Retinal pigment epithelial cell (primary cell): ENCODE measurements around the gene LRTM2.

Experiments used
- DNase-seq: peaks from one replicate; pipeline ENCODE4 v3.0.0-alpha.2; 2010; ENCODE audit warnings: low read depth
- H3K4me3 ChIP-seq: 2 replicates; pipeline ENCODE4 v1.5.1; 2011; ENCODE audit warnings: mild to moderate bottlenecking, low read length, control low read depth, moderate library complexity
- TF ChIP-seq, protein P1 (sequence below): conservative IDR thresholded peaks from 2 replicates; pipeline ENCODE4 v1.5.1; 2011; ENCODE audit warnings: low read depth, low read length, control low read depth, inconsistent platforms

LRTM2 gene

DNA sequence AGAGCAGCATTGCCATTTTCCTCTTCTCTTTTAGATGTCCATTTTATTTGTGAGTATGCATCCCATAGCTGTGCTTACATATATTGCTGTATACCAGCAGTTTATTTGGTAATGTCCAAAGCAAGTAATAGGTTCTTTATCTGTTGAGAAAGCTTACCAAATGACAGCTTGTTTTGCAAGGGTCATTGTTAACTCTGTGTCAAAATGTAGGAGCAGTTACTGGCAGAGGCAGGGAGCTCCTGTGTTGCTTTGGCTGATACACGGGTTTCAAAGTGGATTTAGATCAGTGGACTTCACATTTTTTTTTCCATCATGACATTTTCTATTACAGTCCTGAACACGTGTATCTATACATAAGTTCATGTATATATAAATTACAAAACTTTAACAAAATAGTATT lies 38.1 kb upstream of the LRTM2 start:
- no peak for DNase-seq
- TF ChIP-seq, protein P1, sequence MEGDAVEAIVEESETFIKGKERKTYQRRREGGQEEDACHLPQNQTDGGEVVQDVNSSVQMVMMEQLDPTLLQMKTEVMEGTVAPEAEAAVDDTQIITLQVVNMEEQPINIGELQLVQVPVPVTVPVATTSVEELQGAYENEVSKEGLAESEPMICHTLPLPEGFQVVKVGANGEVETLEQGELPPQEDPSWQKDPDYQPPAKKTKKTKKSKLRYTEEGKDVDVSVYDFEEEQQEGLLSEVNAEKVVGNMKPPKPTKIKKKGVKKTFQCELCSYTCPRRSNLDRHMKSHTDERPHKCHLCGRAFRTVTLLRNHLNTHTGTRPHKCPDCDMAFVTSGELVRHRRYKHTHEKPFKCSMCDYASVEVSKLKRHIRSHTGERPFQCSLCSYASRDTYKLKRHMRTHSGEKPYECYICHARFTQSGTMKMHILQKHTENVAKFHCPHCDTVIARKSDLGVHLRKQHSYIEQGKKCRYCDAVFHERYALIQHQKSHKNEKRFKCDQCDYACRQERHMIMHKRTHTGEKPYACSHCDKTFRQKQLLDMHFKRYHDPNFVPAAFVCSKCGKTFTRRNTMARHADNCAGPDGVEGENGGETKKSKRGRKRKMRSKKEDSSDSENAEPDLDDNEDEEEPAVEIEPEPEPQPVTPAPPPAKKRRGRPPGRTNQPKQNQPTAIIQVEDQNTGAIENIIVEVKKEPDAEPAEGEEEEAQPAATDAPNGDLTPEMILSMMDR, result no peak
- H3K4me3 ChIP-seq, result no peak overlapping the region

DNA sequence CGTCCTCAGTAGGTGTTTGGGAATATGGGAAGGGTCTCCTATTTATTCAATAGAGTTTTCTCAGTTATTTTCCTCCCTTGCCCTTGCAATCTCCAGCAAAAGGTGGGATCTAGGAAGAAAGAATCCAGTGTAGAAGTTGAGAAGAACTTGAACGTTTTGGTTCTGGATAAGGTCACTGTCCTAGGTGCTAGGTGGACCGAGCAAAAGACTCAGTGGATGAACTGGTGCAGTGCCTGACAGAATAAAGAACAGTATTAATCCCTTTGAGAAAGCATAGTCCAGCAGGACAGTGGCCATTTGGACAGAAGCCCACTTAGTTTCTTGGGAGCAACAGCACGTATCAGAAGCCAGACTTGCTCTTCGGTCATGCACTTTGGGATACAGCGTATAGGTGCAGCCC lies 32.7 kb upstream of the LRTM2 start:
- DNase-seq, result no peak
- TF ChIP-seq, protein P1, result no peak
- H3K4me3 ChIP-seq, result no peak overlapping the region

DNA sequence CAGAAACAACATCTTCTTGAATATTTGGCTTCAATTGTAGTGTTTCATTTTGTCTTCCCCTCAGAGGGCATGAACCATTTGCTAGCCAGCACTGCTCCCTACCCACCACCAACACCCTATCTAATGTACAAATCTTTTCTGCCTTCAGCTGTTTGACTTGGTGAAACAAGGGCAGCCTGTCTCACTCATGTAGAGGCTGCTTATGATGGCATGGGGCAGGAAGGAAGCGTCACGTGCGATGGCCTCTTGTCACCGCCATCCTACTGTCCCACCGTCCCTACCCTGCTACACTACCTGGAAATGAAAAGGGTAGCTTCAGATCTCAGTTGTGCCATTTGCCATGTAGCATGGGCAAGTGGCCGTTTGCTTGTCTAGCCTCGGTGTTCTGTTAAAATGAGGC lies 29.9 kb upstream of the LRTM2 start:
- H3K4me3 ChIP-seq, result no peak overlapping the region
- TF ChIP-seq, protein P1, result no peak
- no peak for DNase-seq

DNA sequence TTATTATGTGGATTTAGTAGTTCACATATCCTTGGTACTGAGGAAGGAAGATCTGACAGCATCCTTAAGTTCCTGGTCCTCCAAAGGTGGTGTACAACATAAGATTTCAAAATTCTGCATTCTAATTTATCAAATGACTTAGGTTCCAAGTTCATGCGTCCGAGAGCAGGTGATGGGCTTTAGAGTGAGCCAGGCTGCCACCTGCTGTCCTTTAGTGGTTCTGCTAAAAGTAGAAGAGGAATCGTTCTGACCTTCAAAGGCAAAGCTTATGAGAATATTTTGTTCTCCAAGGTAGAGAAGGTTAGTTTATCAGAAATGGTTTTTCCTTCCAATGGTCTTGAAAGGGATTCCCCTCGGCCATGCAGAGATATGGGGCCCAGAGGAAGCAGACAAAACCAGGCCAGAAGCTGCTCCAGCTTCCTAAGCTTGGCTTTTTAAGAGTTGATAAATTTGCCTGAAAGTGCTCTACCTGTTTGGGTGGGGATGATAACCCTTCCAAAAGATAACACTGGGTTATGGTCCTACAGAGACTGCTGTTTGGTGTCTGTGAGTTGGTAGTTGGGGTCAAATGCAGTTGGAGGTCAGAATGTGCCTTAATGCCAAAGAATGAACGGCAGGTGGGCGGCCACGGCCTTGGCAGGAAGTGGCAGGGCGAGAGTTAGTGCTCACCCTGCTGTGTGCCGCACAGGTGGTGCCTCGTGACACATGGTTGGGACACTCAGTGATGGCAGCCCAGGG lies 29.1 kb upstream of the LRTM2 start:
- TF ChIP-seq, protein P1, result peak; percentile 86
- no peak overlapping the region for H3K4me3 ChIP-seq
- DNase-seq, result no peak

DNA sequence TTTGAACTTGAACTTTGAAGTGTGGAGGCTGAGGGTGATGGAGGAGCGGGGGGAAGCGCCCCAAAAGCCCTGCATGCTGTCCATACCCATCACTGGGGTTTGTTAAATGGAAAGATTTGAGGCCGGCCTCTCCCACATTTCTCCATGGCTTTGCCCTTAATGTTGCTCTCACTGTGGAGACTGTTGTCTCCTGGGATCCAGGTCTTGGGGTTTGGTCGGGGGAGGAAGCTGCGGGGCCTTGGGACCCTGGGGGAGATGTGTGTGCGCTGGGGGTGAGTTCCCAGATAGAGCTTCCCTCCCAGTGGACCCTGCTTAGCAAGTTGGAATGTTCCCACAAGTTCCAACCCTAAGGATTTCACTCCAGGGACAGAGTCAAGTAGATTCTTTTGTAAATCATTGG lies 28.0 kb upstream of the LRTM2 start:
- no peak for DNase-seq
- H3K4me3 ChIP-seq, result no peak overlapping the region
- TF ChIP-seq, protein P1, result no peak

DNA sequence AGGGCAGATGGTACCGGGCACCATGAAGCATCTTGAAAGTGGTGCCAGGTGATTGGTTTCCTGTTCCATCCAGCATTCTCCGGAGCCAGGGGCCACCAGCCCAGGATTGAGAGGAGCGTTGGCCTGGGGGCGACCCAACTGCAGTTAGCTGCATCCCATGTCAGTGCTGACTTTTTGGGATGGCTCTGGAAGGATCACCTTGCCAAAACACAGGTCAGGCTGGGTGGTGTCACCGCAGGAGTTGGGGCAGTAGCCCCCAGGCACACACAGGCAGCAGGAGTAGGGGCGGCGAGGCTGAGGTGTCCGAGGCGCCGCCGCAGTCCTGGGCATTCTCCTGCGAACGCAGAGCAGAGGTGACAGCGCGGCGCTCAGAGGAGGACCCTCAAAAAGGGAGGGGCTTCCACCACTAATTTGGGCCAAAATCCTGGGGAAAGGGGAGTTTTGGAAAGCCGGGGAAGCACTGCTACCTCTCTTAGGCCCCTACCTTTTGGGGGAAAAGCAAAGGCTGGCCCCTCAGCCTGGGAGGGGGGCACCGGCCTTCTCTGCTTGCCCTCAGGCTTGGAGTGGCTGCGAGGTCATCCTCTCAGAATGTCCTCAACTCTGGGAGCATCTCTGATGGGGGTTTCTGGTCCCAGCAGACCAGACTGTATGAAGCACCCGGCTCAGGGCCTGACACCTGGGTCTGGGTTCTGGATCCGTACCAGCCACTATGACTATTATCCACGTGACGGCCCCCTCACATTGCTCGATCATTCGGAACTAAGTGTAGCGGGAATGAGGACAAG lies 26.7 kb upstream of the LRTM2 start:
- TF ChIP-seq, protein P1, result no peak
- DNase-seq, result no peak
- H3K4me3 ChIP-seq, result no peak overlapping the region

DNA sequence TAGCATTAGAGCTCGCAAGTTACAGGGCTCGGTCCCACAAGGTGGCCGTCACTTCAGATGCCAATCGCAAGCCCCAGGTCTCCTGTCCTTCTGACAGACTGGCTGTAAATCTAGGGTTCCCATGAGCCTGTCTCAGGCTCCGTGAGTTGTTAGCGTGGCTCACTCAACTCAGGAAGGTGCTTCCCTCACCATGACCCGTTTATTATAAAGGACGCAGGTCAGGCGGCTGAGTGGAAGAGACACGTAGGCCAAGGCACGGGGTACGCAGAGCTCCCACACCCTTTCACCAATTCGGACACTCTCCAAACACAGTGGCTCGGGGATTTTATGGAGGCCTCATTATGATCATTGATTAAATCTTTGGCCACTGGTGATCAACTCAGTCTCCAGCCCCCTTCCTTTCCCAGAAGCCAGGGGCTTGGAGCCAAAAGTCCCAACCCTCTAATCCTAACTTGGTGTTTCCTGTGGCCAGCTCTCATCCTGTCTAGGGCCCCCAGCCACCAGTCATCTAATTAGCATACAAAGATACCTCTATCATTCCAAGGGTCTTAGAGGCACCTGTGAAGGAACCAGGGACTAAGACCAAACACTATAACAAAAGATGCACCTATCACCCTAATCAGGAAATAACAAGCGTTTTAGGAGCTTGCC lies 25.8 kb upstream of the LRTM2 start:
- no peak overlapping the region for H3K4me3 ChIP-seq
- no peak for DNase-seq
- TF ChIP-seq, protein P1, result no peak
